A673 (cell line): ENCODE measurements around the gene CDKAL1.

Experiments used
- CTCF ChIP-seq: fragments of 300-800, 200-600 bp; sonication (generic); conservative IDR thresholded peaks from 2 replicates; pipeline ENCODE4 v1.5.1; 2017; ENCODE audit warnings: low read depth, mild to moderate bottlenecking, antibody characterized with exemption, low read length, moderate library complexity, mixed read lengths
- EZH2 ChIP-seq: fragments of 200-600 bp; sonication (generic); IDR thresholded peaks from 2 replicates; pipeline ENCODE4 v1.6.1; 2017; ENCODE audit warnings: borderline replicate concordance, low read depth, mild to moderate bottlenecking, mixed read lengths, antibody characterized with exemption, low read length; ENCODE audit not compliant: poor library complexity, severe bottlenecking

DNA sequence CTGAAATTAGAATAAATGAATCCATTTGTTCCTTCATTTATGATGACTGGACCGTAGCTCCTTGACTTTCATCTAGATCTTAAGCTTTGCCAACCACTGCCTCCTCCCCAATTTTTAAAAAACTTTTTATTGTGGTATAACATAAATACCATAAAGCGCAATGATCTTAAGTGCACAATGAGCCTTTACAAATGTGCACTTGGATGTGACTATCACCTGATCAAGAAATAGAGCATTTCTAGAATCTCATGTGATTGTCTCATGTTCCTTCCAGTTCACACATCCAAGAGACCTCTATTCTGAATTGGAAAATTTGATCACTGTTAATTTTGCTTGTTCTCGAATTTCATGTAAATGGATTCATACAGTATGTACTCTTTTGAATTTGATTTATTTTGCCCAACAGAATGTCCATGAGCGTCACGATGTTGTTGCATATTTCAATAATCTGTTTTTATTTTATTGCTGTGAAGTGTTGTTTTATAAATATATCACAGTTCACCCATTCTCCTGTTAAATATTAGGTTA lies 442.2 kb downstream of the CDKAL1 start:
- TF ChIP-seq EZH2: no peak
- TF ChIP-seq CTCF: no peak
